Retinal pigment epithelial cell (primary cell): ENCODE results near the gene CST7.

ENCODE experiments used
- DNase-seq: peaks from one replicate; pipeline ENCODE4 v3.0.0-alpha.2; 2010; ENCODE audit warnings: low read depth
- H3K4me3 ChIP-seq: 2 replicates; pipeline ENCODE4 v1.5.1; 2011; ENCODE audit warnings: mild to moderate bottlenecking, low read length, control low read depth, moderate library complexity
- TF ChIP-seq, protein P1 (sequence below): conservative IDR thresholded peaks from 2 replicates; pipeline ENCODE4 v1.5.1; 2011; ENCODE audit warnings: low read depth, low read length, control low read depth, inconsistent platforms

The CST7 gene

DNA sequence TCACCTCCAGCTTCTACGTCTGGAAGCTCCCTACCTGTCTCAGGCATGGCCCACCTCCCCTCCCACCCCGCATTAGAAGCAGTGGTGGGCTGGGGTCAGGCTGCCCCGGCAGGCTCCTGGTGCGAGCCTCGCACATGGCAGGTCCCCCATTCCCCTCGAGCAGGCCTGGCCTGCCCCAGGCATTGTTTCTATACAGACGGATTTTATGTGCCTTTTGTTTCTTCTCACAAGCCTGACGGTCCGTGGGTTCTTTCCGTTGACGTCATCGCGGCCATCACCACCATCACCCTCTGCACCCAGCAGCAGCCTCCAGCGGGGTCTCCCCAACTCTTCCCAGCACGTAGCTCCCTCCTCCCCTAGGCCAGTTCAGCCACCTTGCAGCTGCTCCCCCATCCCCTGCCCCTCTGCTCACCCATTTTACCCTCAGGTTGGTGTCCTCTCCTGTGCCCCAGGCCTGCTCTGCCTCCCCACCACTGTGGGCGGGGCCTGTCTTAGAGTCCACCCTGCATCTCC, 4.6 kb downstream of the CST7 start:
- DNase-seq, result no peak
- no peak overlapping the region for H3K4me3 ChIP-seq
- TF ChIP-seq, protein P1, sequence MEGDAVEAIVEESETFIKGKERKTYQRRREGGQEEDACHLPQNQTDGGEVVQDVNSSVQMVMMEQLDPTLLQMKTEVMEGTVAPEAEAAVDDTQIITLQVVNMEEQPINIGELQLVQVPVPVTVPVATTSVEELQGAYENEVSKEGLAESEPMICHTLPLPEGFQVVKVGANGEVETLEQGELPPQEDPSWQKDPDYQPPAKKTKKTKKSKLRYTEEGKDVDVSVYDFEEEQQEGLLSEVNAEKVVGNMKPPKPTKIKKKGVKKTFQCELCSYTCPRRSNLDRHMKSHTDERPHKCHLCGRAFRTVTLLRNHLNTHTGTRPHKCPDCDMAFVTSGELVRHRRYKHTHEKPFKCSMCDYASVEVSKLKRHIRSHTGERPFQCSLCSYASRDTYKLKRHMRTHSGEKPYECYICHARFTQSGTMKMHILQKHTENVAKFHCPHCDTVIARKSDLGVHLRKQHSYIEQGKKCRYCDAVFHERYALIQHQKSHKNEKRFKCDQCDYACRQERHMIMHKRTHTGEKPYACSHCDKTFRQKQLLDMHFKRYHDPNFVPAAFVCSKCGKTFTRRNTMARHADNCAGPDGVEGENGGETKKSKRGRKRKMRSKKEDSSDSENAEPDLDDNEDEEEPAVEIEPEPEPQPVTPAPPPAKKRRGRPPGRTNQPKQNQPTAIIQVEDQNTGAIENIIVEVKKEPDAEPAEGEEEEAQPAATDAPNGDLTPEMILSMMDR, result no peak

DNA sequence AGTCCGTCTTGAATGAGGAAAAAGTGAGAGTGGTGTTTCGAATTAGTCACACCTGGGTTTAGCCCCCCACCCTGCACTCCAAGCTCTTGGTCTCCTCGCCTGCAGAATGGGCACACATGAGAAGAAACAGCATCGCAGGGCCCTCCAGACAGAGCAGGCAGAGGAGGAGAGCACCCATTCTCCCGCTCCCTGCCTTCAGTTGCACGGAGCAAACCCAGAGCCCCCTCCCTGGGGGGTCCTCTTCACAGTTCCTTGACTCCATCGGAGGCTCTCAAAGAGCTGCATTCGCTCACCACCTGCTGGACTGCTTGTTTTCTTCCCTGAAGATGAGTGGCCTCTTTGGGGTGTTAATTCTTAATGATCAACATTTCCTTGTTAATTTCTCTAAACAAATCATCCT, 5.1 kb downstream of the CST7 start:
- no peak overlapping the region for H3K4me3 ChIP-seq
- no peak for DNase-seq
- TF ChIP-seq, protein P1, result no peak

DNA sequence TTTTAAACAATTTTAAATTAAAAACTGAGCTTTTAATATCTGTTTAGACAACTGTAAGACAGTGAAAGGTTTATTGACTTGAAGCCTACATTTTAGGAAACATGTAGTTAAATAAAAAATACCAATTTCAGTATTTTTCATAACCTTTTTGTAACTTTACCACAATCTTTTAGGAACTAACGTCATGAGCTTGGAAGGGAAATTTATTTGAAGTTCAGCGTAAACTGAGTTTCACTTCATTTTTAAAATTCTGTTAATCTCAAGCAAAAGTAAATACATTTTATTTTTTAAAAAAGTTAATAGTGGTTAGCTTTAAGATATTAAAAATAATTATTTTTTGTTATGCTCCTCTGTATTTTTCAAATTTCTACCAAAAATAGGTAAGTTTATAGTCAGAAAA, 5.5 kb downstream of the CST7 start:
- no peak overlapping the region for H3K4me3 ChIP-seq
- TF ChIP-seq, protein P1, result no peak
- DNase-seq, result no peak

DNA sequence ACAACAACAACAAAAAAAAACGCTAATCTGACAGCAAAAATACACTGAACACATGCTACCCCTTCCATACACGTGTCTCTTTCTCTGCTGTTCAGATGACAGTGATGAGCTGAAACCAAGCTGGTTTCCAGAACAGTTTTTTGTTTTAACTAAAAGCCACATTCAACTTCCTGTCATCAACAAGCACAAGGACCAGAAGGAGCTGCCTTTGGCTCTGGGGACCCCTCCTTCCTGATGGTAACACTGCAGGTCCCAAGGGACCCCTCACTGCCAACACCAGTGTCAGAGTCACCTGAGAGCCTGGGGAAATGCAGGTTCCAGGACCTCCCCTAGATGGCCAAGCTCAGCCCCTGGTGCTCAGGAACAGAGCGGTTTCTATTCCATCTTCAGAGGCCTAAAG, 6.0 kb downstream of the CST7 start:
- H3K4me3 ChIP-seq, result no peak overlapping the region
- TF ChIP-seq, protein P1, result no peak
- no peak for DNase-seq

DNA sequence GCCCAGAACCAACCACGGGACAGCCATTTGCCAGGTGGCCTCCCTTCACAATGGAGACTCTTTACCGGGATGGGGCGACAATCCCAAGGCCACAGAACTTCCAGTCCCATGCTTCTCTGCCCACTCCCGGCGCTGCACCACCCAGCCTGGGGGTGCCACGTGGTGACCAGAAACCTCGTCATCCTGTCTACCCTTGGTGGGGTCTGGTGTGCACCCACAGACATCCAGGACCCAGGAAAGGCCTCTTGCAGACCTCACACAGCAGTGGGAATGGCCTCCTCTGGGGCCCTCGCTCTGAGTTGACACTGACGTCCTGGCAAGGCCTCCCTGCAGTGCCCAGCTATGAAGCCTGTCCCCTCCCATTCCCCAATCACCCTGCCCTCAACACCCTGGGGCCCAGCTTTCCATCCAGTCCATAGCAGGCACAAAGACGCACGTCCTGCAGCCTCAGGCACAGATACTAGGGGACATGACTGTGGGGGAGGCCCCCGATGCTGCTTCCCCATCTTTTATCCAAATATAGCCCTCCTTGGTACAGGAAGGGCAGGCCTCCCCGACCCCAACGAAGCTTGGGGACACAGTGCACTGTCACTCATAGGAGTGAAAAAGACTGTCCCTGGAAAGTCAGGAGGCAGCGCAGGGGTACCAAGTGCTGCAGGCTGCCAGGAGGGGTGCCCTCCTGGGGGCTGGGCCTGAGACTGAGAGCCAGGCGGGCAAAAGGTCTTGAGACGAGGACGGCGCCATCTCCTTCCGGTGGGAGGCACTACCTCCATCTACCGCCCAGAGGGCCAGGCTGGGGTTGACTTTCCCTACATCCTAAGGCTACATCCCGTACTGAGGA, 7.2 kb downstream of the CST7 start:
- TF ChIP-seq, protein P1, result no peak
- H3K4me3 ChIP-seq, result no peak overlapping the region
- no peak for DNase-seq

DNA sequence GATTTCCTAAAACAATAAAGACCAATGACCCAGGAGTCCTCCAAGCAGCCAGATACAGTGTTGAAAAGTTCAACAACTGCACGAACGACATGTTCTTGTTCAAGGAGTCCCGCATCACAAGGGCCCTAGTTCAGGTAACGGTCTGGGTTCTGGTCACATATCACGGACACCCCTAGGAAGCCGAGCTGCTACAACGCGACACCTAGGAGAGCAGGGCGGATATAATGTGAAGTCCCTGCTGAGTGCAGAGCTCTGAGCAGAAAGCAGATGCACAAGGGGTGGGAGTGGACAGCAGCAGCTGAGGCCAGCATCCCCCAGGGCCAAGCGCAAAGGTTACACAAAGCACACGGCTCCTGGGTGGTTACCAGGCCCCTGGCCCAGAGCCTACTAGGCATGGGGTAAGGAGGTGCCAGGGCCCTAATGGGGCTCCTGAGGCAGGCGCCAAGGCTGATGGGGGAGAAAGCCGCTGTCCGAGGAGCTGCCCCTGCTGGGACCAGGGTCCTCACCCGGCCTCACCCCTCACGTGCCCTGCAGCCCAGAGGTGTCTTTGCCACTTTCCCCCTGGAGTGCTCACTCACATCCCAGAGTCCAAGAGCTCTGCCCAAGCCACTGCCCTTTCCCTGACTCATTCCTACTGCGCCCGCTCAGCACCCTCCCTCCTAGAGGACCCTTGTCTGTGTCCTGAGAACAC, 8.4 kb downstream of the CST7 start:
- DNase-seq, result no peak
- no peak overlapping the region for H3K4me3 ChIP-seq
- TF ChIP-seq, protein P1, result no peak
